HCT116 (cell line): ENCODE measurements around the gene FAXDC2.

Experiments used
- CTCF ChIP-seq, 3 experiments: fragments of 200-600 bp in 1 of 3; sonication (generic) in 1 of 3; IDR thresholded peaks in 2 of 3; conservative IDR thresholded peaks in 1 of 3; 2 replicates each; pipeline ENCODE4 v1.5.1; 2012 to 2017; ENCODE audit warnings: low read depth in 2 of 3, low read length in 2 of 3, antibody characterized with exemption in 1 of 3, borderline replicate concordance in 1 of 3, control low read depth in 1 of 3, mild to moderate bottlenecking in 1 of 3, mixed read lengths in 1 of 3, mixed run types in 1 of 3, moderate library complexity in 1 of 3; ENCODE audit not compliant: insufficient read depth in 1 of 3
- JUND ChIP-seq: IDR thresholded peaks from 2 replicates; pipeline ENCODE4 v1.6.1; 2012
- MAX ChIP-seq: IDR thresholded peaks from 2 replicates; pipeline ENCODE4 v1.6.1; 2012
- POLR2AphosphoS5 ChIP-seq: IDR thresholded peaks from 2 replicates; pipeline ENCODE4 v1.6.1; 2011; ENCODE audit warnings: mild to moderate bottlenecking, low read depth, low read length, moderate library complexity
- RAD21 ChIP-seq: IDR thresholded peaks from 2 replicates; pipeline ENCODE4 v1.6.1; 2012; ENCODE audit warnings: low read depth, mild to moderate bottlenecking
- REST ChIP-seq: IDR thresholded peaks from 2 replicates; pipeline ENCODE4 v1.6.1; 2012; ENCODE audit warnings: low read depth
- SIN3A ChIP-seq: IDR thresholded peaks from 2 replicates; pipeline ENCODE4 v1.6.1; 2012; ENCODE audit warnings: low read depth
- YY1 ChIP-seq: IDR thresholded peaks from 2 replicates; pipeline ENCODE4 v1.6.1; 2011; ENCODE audit warnings: low read length, low read depth, moderate library complexity, mild to moderate bottlenecking; ENCODE audit not compliant: insufficient replicate concordance; ENCODE audit errors: extremely low read depth

GRCh38 chr5:154786414-154786813, 64.0 kb downstream of the FAXDC2 start:
- TF ChIP-seq REST (no peak), CTCF (IDR thresholded peaks at IDR 0.05 in 2 of 3, conservative IDR thresholded peaks at IDR 0.05 in 1 of 3; ENCODE audit: borderline replicate concordance in 1 of 3, insufficient read depth in 1 of 3, low read depth in 2 of 3, low read length in 2 of 3) (no peak), SIN3A (no peak), POLR2AphosphoS5 (no peak), MAX (no peak), YY1 (no peak), RAD21 (no peak), JUND (no peak)
